GM23338 (cell line): ENCODE measurements around the gene SH2D4B. TPM values are rescaled to one million over a fixed set of nuclear protein-coding genes. Genes with fewer than 3 reads are reported as not detected.

Experiments
- ATAC-seq: fragments of 200-7000 bp; cut with Tn5 transposase; 3 replicates; pipeline ENCODE4 v1.9.1; 2020
- DNase-seq: peaks from one replicate; pipeline ENCODE4 v3.0.0-alpha.2; 2015; ENCODE audit warnings: low spot score
- H2AFZ ChIP-seq: fragments of 200-600 bp; sonication (generic); 2 replicates; pipeline ENCODE4 v1.8.0; 2016; ENCODE audit warnings: antibody characterized with exemption, mild to moderate bottlenecking, moderate library complexity
- H3F3A ChIP-seq: fragments of 200-600 bp; sonication (generic); replicated peaks from 2 replicates; pipeline ENCODE4 v1.8.0; 2017; ENCODE audit warnings: antibody characterized with exemption, mixed run types, low read depth
- H3K27ac ChIP-seq: fragments of 200-600 bp; sonication (generic); 2 replicates; pipeline ENCODE4 v1.6.1; 2016; ENCODE audit warnings: low read depth
- H3K27me3 ChIP-seq: fragments of 200-600 bp; sonication (generic); 2 replicates; pipeline ENCODE4 v1.8.0; 2016; ENCODE audit warnings: mild to moderate bottlenecking, mixed run types, moderate library complexity; ENCODE audit not compliant: insufficient read depth
- H3K36me3 ChIP-seq: fragments of 200-600 bp; sonication (generic); 2 replicates; pipeline ENCODE4 v1.8.0; 2016; ENCODE audit warnings: mild to moderate bottlenecking; ENCODE audit not compliant: insufficient read depth
- H3K4me1 ChIP-seq: fragments of 200-600 bp; sonication (generic); 2 replicates; pipeline ENCODE4 v1.8.0; 2016; ENCODE audit warnings: mild to moderate bottlenecking, moderate library complexity; ENCODE audit not compliant: insufficient read depth
- H3K4me2 ChIP-seq: fragments of 200-600 bp; sonication (generic); 2 replicates; pipeline ENCODE4 v1.7.1; 2017; ENCODE audit warnings: mixed run types
- H3K4me3 ChIP-seq: fragments of 200-600 bp; sonication (generic); 2 replicates; pipeline ENCODE4 v1.6.1; 2016; ENCODE audit warnings: mixed run types
- H3K79me2 ChIP-seq: fragments of 200-600 bp; sonication (generic); replicated peaks from 2 replicates; pipeline ENCODE4 v1.8.0; 2017; ENCODE audit warnings: mild to moderate bottlenecking; ENCODE audit not compliant: insufficient read depth
- H3K9me2 ChIP-seq: fragments of 200-600 bp; sonication (generic); 2 replicates; pipeline ENCODE4 v1.8.0; 2017; ENCODE audit not compliant: insufficient read depth
- H4K20me1 ChIP-seq: fragments of 200-600 bp; sonication (generic); replicated peaks from 2 replicates; pipeline ENCODE4 v1.8.0; 2017; ENCODE audit warnings: mild to moderate bottlenecking; ENCODE audit not compliant: insufficient read depth
- H3K27ac Mint-ChIP-seq: 2 replicates; pipeline ENCODE4 v1.8.0; 2020; ENCODE audit warnings: inconsistent platforms, mild to moderate bottlenecking, moderate library complexity, mixed read lengths
- H3K27me3 Mint-ChIP-seq: 3 replicates; pipeline ENCODE4 v1.8.0; 2022; ENCODE audit warnings: low read depth, mild to moderate bottlenecking, moderate library complexity, mixed read lengths, inconsistent platforms; ENCODE audit not compliant: insufficient read depth, poor library complexity
- H3K36me3 Mint-ChIP-seq: 3 replicates; pipeline ENCODE4 v1.8.0; 2021; ENCODE audit warnings: low read depth, mild to moderate bottlenecking, inconsistent platforms, moderate library complexity, mixed read lengths
- H3K4me1 Mint-ChIP-seq: 3 replicates; pipeline ENCODE4 v1.8.0; 2020; ENCODE audit warnings: mild to moderate bottlenecking, inconsistent platforms, mixed read lengths
- H3K4me3 Mint-ChIP-seq: 3 replicates; pipeline ENCODE4 v1.8.0; 2021; ENCODE audit warnings: moderate library complexity, mild to moderate bottlenecking, inconsistent platforms, mixed read lengths
- H3K9me3 Mint-ChIP-seq: 3 replicates; pipeline ENCODE4 v1.8.0; 2020; ENCODE audit warnings: moderate library complexity, mild to moderate bottlenecking, inconsistent platforms, mixed read lengths
- CREB1 ChIP-seq: fragments of 250-450 bp; sonication (Bioruptor Pico); IDR thresholded peaks from 2 replicates; pipeline ENCODE4 v1.5.0; 2020; ENCODE audit warnings: low read depth, mild to moderate bottlenecking, moderate library complexity
- POLR2AphosphoS5 ChIP-seq: IDR thresholded peaks from 2 replicates; pipeline ENCODE4 v1.6.1; 2016; ENCODE audit warnings: antibody characterized with exemption, low read depth
- ZNF331 ChIP-seq: fragments of 250-450 bp; sonication (Bioruptor Pico); IDR thresholded peaks from 2 replicates; pipeline ENCODE4 v1.5.0; 2020; ENCODE audit warnings: low read depth, mild to moderate bottlenecking, moderate library complexity
- polyA plus RNA-seq: library from polyadenylated mRNA; unstranded; fragments of >200 nt; fragmentation: Nextera tagmentation; extraction: Ambion mirVana; gene quantifications from 2 replicates; pipeline ENCODE4 v1.2.1, GENCODE V29; 2016
- total RNA-seq: library from RNA; depleted of rRNA; stranded (reverse); fragments of >200 nt; shearing (Covaris generic); gene quantifications from 2 replicates; pipeline ENCODE4 v1.2.3, GENCODE V29; 2014
- TF ChIP-seq, protein P1 (sequence below): fragments of 250-450 bp; sonication (Bioruptor Pico); IDR thresholded peaks from 2 replicates; pipeline ENCODE4 v1.5.0; 2020; ENCODE audit warnings: mild to moderate bottlenecking, moderate library complexity

SH2D4B gene
- total and polyA plus RNA-seq, 2 experiments from 2014 or later, result 0.08 TPM; not detected in 1

GRCh38 chr10:80540981-80541750 lies 3.5 kb downstream of the SH2D4B start:
- H3K27ac Mint-ChIP-seq, result no peak overlapping the region
- peaks cover 6% of the 10 kb centered on the region for H3K9me3 Mint-ChIP-seq
- H3K4me3 Mint-ChIP-seq, result no peak overlapping the region
- Histone ChIP-seq H3K9me2 (peaks cover 3% of the 10 kb centered on the region; the same call in 1 of the 2 replicates), H3K27me3 (0 out of 2 replicates have a peak, but pooled peaks cover 3% of the 10 kb centered on the region), H3K27ac (no peak overlapping the region), H3K4me1 (no peaks in the 10 kb centered on the region), H3K4me3 (no peak overlapping the region), H3K4me2 (no peak overlapping the region), H3F3A (no peaks in the 10 kb centered on the region), H3K79me2 (no peaks in the 10 kb centered on the region), H2AFZ (no peak overlapping the region), H3K36me3 (no peaks in the 10 kb centered on the region), H4K20me1 (no peaks in the 10 kb centered on the region)
- H3K36me3 Mint-ChIP-seq, result peaks cover 3% of the 10 kb centered on the region; the same call in 2 of the 3 replicates
- H3K4me1 Mint-ChIP-seq, result no peaks in the 10 kb centered on the region; the same call in 2 of the 3 replicates
- ATAC-seq, result no peak
- no peak for DNase-seq
- no peak for TF ChIP-seq CREB1 (CRISPR knock-in tag)
- H3K27me3 Mint-ChIP-seq, result peaks cover 14% of the 10 kb centered on the region

DNA sequence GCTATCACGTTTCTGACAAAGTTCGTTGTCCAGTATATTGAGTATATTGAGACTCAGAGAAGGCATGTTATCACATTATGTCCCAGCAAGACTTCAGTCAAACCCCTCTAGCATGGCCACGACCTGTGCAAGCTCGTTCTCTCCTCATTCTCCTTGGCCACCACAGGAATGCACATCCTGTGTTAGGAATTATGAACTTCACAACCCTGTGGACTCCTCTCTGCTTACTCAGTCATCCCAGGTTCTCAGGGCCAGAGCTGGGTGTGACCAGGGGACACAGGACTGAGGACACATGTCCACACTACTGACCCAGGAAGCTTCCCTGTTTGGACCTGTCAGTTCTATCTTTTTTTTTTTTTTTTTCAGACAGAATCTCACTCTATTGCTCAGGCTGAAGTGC lies 4.4 kb downstream of the SH2D4B start:
- no peak overlapping the region for H3K4me3 Mint-ChIP-seq
- H3F3A ChIP-seq, result no peaks in the 10 kb centered on the region
- H3K4me2 ChIP-seq, result no peak overlapping the region
- H3K27me3 ChIP-seq, result no peaks in the 10 kb centered on the region
- no peak overlapping the region for H3K4me3 ChIP-seq
- H3K27ac ChIP-seq, result no peak overlapping the region
- H3K36me3 Mint-ChIP-seq, result no peaks in the 10 kb centered on the region; the same call in 2 of the 3 replicates
- H3K79me2 ChIP-seq, result no peaks in the 10 kb centered on the region
- peaks cover 14% of the 10 kb centered on the region for H3K27me3 Mint-ChIP-seq
- no peak for ATAC-seq
- no peaks in the 10 kb centered on the region; the same call in 2 of the 3 replicates for H3K4me1 Mint-ChIP-seq
- no peak for DNase-seq
- TF ChIP-seq CREB1 (CRISPR knock-in tag), result no peak
- TF ChIP-seq ZNF331 (CRISPR knock-in tag), result no peak
- TF ChIP-seq POLR2AphosphoS5, result no peak
- TF ChIP-seq, protein P1, sequence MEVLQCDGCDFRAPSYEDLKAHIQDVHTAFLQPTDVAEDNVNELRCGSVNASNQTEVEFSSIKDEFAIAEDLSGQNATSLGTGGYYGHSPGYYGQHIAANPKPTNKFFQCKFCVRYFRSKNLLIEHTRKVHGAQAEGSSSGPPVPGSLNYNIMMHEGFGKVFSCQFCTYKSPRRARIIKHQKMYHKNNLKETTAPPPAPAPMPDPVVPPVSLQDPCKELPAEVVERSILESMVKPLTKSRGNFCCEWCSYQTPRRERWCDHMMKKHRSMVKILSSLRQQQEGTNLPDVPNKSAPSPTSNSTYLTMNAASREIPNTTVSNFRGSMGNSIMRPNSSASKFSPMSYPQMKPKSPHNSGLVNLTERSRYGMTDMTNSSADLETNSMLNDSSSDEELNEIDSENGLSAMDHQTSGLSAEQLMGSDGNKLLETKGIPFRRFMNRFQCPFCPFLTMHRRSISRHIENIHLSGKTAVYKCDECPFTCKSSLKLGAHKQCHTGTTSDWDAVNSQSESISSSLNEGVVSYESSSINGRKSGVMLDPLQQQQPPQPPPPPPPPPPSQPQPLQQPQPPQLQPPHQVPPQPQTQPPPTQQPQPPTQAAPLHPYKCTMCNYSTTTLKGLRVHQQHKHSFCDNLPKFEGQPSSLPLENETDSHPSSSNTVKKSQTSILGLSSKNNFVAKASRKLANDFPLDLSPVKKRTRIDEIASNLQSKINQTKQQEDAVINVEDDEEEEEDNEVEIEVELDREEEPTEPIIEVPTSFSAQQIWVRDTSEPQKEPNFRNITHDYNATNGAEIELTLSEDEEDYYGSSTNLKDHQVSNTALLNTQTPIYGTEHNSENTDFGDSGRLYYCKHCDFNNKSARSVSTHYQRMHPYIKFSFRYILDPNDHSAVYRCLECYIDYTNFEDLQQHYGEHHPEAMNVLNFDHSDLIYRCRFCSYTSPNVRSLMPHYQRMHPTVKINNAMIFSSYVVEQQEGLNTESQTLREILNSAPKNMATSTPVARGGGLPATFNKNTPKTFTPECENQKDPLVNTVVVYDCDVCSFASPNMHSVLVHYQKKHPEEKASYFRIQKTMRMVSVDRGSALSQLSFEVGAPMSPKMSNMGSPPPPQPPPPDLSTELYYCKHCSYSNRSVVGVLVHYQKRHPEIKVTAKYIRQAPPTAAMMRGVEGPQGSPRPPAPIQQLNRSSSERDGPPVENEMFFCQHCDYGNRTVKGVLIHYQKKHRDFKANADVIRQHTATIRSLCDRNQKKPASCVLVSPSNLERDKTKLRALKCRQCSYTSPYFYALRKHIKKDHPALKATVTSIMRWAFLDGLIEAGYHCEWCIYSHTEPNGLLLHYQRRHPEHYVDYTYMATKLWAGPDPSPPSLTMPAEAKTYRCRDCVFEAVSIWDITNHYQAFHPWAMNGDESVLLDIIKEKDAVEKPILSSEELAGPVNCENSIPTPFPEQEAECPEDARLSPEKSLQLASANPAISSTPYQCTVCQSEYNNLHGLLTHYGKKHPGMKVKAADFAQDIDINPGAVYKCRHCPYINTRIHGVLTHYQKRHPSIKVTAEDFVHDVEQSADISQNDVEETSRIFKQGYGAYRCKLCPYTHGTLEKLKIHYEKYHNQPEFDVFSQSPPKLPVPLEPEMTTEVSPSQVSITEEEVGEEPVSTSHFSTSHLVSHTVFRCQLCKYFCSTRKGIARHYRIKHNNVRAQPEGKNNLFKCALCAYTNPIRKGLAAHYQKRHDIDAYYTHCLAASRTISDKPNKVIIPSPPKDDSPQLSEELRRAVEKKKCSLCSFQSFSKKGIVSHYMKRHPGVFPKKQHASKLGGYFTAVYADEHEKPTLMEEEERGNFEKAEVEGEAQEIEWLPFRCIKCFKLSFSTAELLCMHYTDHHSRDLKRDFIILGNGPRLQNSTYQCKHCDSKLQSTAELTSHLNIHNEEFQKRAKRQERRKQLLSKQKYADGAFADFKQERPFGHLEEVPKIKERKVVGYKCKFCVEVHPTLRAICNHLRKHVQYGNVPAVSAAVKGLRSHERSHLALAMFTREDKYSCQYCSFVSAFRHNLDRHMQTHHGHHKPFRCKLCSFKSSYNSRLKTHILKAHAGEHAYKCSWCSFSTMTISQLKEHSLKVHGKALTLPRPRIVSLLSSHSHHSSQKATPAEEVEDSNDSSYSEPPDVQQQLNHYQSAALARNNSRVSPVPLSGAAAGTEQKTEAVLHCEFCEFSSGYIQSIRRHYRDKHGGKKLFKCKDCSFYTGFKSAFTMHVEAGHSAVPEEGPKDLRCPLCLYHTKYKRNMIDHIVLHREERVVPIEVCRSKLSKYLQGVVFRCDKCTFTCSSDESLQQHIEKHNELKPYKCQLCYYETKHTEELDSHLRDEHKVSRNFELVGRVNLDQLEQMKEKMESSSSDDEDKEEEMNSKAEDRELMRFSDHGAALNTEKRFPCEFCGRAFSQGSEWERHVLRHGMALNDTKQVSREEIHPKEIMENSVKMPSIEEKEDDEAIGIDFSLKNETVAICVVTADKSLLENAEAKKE (CRISPR knock-in tag), result no peak
- no peaks in the 10 kb centered on the region for H4K20me1 ChIP-seq
- no peaks in the 10 kb centered on the region for H3K36me3 ChIP-seq
- no peaks in the 10 kb centered on the region for H3K4me1 ChIP-seq
- H2AFZ ChIP-seq, result no peak overlapping the region
- H3K27ac Mint-ChIP-seq, result no peak overlapping the region
- peaks cover under 1% of the 10 kb centered on the region; the same call in 1 of the 3 replicates for H3K9me3 Mint-ChIP-seq
- H3K9me2 ChIP-seq, result no peaks in the 10 kb centered on the region
